GM21447 (cell line): ENCODE measurements around the gene PRTN3.
"Not testable (repeated sequence)": the region's sequence is repeated elsewhere in the genome, so short reads cannot be mapped to it uniquely, and the experiment has no call there.

Experiments
- ATAC-seq: cut with Tn5 transposase; IDR thresholded peaks from one replicate; pipeline ENCODE4 v1.9.1; 2021; ENCODE audit not compliant: unreplicated experiment

PRTN3 gene

DNA sequence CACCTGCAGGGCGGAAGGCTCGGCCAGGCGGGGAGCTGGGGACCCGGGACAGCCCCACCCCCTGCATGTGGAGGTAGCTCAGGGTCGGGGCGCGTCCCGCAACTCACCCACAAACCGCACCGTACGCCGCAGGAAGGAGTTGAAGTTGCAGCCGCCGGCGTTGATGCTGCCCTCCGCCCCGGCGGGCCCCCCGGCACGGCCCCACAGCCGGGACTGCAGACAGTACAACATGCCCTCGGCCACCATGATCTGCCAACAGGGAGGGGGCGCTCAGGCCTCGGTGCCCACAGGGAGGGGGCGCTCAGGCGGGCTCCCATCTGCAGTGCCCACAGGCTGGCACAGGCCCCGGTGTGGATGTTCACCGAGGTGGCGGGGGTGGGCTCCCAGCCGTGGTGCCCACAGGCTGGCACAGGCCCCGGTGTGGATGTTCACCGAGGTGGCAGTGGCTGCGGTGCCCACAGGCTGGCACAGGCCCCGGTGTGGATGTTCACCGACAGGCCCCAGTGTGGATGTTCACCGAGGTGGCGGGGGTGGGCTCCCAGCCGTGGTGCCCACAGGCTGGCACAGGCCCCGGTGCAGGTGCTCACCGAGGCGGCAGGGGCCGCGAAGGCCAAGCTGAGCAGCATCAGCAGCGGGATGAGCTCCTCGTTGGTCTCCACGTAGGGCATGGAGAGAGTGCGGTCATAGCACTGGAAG, 25.6 kb upstream of the PRTN3 start:
- no peak for ATAC-seq

- no peak for ATAC-seq
Observed at GRCh38 chr19:815775-816499, 24.9 kb upstream of the PRTN3 start.

- no peak for ATAC-seq
Observed at GRCh38 chr19:816500-816857, 24.3 kb upstream of the PRTN3 start.

GRCh38 chr19:820212-820611, 20.6 kb upstream of the PRTN3 start:
- ATAC-seq, result not testable (repeated sequence)

GRCh38 chr19:821231-821824, 19.5 kb upstream of the PRTN3 start:
- ATAC-seq, result no peak

DNA sequence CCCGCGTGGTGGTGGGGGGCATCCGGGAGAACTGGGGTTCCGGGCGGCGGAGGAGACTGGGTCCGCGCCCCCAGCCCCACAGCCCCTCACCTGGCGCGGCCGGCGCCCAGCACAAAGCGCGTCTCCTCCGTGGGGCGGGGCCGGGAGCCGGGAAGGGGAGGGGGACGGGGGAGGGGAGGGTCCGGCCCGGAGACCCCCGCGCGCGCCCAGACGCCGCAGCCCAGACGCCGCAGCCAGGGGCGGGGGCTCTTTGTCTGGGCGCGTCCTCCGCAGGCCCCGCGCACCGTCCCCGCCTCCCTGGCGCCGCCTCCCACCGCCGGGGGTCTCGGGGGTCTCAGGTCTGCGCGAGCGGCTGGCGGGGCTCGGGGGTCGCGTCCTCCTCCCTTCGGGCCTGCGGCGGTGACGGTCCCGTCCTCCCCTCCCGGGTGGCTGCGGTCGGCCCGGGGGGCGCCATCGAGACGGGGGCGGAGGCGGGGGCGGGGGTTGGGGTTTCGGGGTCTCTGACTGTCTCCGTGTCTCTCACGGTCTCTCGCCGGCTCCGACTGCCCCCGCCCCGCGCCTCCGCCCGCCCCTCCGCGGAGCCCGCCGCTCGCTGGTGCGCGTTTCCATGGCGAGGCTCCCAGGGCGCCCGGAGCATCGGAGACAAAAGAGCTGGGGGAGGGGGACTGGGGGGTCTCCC, 18.8 kb upstream of the PRTN3 start, which contains the start of gene PLPPR3:
TSS of gene PLPPR3 (minus strand) at position 131 of the 679 bp plus-strand sequence. CDS start 396 bp downstream, outside the sequence.
- ATAC-seq, result no peak

DNA sequence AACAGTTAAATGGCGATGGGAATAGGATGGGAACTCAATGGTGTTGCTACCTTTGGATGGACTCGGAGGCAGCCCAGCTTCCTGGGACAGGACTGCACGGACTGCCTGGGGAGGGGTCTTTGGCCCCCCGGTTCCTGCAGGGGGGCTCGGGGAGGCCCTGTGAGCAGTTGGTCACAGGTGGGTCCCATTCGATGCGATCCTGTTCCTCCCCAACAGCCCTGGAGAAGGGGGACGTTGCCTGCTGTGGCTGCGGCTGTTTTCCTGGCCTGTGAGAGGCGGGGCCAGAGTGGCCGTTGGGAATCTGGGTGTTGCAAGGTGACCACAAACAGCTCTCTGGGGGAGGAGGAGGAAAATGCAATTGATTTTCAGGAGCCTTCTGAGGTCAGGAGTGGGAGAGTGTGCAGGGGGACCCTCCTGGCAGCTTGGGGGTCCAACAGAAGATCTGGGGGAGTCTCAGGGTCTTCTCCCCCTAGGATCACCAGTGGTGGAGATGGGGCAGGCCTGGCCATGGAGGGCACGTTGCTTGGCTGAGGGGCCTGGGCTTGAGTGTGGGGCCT, 17.2 kb upstream of the PRTN3 start:
- ATAC-seq, result no peak

DNA sequence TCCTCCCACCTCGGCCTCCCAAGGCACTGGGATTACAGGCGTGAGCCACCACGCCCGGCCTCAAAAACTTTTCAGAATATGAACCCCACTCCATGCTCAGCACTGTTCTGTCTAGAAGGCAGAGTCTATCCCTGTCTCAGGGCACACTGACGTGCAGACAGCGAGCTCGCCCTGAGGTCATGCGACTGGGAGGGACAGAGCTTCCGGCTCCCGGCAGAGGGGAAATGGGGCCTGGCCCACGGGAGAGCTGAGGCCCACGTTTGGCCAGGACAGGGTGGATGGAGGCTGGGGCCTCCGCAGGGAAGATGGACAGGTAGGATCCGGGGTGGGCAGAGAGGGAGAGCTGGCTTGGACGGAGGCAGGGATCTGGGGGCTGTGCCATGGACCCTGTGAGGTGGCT, 15.9 kb upstream of the PRTN3 start:
- no peak for ATAC-seq

DNA sequence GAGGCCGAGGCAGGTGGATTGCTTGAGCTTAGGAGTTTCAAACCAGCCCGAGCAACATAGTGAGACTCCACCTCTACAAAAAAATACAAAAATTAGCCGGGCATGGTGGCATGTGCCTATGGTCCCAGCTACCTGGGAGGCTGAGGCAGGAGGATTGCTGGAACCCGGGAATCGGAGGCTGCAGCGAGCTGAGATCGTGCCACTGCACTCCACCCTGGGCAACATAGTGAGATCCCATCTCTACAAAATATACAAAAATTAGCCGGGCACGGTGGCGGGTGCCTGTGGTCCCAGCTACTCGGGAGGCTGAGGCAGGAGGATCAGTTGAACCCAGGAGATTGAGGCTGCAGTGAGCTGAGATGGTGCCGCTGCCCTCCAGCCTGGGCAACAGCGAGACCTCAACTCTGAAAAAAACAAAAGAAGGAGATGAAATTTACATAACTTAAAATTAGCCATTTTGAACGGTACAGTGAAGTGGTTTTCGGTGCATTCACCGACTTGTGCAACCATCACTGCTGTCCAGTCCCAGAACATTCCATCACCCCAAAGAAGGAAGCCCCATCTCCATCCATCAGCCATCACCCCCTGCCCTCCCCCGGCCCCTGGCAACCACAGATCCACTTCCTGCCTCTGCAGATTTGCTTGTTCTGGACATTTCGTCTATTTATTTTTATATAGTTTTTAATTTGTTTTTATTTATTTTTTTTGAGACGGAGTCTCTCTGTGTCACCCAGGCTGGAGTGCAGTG, 14.7 kb upstream of the PRTN3 start:
- ATAC-seq, result no peak

GRCh38 chr19:827314-827709, 13.5 kb upstream of the PRTN3 start:
- no peak for ATAC-seq

- ATAC-seq, result no peak
Observed at GRCh38 chr19:827710-828321, 13.0 kb upstream of the PRTN3 start, which contains the start of gene AZU1. Gene AZU1 (plus strand): TSS chr19:827837. CDS start chr19:827847, 10 bp downstream.

- no peak for ATAC-seq
Observed at GRCh38 chr19:829129-829758, 11.6 kb upstream of the PRTN3 start.

- ATAC-seq, result no peak
Observed at GRCh38 chr19:831407-832369, 9.1 kb upstream of the PRTN3 start.

DNA sequence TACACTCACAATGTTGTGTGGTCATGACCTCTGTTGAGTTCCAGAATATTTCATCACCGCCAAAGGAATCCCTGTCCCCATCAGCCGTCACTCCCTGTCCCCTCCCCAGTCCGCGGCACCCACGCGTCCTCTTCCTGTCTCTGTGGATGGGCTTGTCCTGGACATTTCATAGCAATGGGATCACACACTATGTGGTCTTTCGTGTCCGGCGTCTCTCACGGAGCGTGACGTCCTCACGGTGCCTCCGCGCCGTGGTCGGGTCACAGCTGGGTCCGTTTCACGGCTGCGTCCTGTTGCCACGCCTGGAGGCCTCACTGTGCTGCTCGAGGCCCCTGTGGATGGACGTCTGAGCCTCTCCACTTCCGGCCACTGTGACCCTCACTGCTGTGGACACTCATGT, 6.6 kb upstream of the PRTN3 start:
- ATAC-seq, result no peak

- no peak for ATAC-seq
Observed at GRCh38 chr19:835210-835810, 5.5 kb upstream of the PRTN3 start.

GRCh38 chr19:842802-843179, 2.0 kb downstream of the PRTN3 start:
- ATAC-seq, result not testable (repeated sequence)

- no peak for ATAC-seq
Observed at GRCh38 chr19:843180-843835, 2.5 kb downstream of the PRTN3 start.
